GM23248 (cell line): ENCODE measurements around the gene PLBD1.

ENCODE experiments used
- EZH2 ChIP-seq: fragments of 200-600 bp; sonication (generic); IDR thresholded peaks from 2 replicates; pipeline ENCODE4 v1.6.1; 2018; ENCODE audit warnings: antibody characterized with exemption, mild to moderate bottlenecking; ENCODE audit not compliant: insufficient read depth, poor library complexity, severe bottlenecking
- EZH2phosphoT487 ChIP-seq: fragments of 200-600 bp; sonication (generic); IDR thresholded peaks from 2 replicates; pipeline ENCODE4 v1.6.1; 2018; ENCODE audit warnings: antibody characterized with exemption, moderate library complexity, mild to moderate bottlenecking, low read depth; ENCODE audit not compliant: insufficient read depth

DNA sequence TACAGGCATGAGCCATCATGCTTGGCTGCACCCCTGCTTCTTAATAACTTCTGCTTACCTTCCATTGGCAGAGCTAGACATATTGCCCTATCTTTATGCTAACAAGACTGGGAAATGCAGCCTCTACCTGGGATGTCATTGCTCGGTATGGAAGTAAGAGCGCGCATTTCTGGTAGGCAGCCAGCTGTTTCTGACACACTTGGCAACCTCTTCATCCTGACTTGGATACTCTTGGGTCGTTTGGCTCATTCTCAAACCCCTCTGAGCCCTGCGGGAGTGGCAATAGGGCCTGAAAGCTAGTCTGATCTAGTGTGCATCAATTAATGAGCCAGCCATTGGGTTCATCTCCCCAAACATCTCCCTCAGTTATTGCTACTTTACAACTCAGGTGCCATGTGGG is 5.4 kb upstream of the PLBD1 start:
- TF ChIP-seq EZH2 (no peak), EZH2phosphoT487 (no peak)
